ENCODE measurements around the gene DDX5.

DNA sequence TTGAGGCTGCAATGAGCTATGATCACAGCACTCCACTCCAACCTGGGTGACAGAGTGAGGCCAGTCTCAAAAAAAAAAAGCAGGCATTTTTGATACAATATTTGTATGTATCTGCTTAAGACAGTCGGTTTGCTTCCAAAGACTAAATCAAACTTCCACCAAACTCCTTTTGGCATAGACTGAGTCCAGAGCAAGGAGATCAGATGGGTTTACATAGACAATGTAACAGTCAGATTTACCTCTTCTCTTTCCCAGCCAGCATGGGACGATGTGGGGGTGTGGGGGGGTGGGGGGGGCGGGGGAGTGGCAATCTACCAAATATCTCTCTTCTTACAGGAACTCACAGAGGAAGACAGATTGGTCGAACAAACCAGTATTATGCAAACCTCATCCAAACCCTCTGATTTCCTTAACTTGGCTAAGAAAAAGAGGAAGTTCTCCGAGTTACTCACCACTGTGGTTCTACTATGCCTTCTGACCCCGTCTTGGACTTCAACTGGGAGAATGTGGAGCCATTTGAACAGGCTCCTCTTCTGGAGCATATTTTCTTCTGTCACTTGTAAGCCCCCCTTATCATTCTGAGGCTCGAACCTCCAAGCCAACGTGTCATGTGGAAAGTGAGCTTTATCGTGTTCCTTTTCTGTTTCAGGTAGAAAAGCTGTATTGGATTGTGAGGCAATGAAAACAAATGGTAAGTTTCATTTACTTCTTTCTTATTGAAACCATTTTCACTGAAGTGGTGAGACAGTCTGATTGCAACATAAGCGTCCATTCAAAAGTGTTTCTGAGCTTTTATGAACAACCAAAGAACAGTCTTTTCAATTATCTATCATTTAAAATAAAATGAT, 57.2 kb downstream of the DDX5 start, which contains the start of gene MILR1:
- TF ChIP-seq POLR2A (IDR thresholded peaks at IDR 0.05): no peak
- TF ChIP-seq, protein P1, sequence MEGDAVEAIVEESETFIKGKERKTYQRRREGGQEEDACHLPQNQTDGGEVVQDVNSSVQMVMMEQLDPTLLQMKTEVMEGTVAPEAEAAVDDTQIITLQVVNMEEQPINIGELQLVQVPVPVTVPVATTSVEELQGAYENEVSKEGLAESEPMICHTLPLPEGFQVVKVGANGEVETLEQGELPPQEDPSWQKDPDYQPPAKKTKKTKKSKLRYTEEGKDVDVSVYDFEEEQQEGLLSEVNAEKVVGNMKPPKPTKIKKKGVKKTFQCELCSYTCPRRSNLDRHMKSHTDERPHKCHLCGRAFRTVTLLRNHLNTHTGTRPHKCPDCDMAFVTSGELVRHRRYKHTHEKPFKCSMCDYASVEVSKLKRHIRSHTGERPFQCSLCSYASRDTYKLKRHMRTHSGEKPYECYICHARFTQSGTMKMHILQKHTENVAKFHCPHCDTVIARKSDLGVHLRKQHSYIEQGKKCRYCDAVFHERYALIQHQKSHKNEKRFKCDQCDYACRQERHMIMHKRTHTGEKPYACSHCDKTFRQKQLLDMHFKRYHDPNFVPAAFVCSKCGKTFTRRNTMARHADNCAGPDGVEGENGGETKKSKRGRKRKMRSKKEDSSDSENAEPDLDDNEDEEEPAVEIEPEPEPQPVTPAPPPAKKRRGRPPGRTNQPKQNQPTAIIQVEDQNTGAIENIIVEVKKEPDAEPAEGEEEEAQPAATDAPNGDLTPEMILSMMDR (IDR thresholded peaks at IDR 0.05): no peak
